ENCODE measurements around the gene CHAT.

Gene CHAT

GRCh38 chr10:49682879-49683278, 69.0 kb downstream of the CHAT start:
- H3K27ac ChIP-seq, result no peak overlapping the region
- no peak for TF ChIP-seq ZFX (IDR thresholded peaks at IDR 0.05)

- no peak overlapping the region for H3K27ac ChIP-seq
- TF ChIP-seq ZFX (IDR thresholded peaks at IDR 0.05), result no peak
- TF ChIP-seq CTCF (conservative IDR thresholded peaks at IDR 0.05), result no peak
Observed at GRCh38 chr10:49686651-49687050, 72.8 kb downstream of the CHAT start.

- no peak for TF ChIP-seq ZFX (IDR thresholded peaks at IDR 0.05)
- no peak for TF ChIP-seq CTCF (conservative IDR thresholded peaks at IDR 0.05)
- no peak overlapping the region for H3K27ac ChIP-seq
Observed at GRCh38 chr10:49688261-49688846, 74.5 kb downstream of the CHAT start.

- no peak overlapping the region for H3K27ac ChIP-seq
- no peak for TF ChIP-seq CTCF (conservative IDR thresholded peaks at IDR 0.05)
- no peak for TF ChIP-seq ZFX (IDR thresholded peaks at IDR 0.05)
Observed at GRCh38 chr10:49688920-49689319, 75.1 kb downstream of the CHAT start.

- TF ChIP-seq CTCF (conservative IDR thresholded peaks at IDR 0.05), result no peak
- no peak for TF ChIP-seq ZFX (IDR thresholded peaks at IDR 0.05)
Observed at GRCh38 chr10:49689882-49690510, 76.2 kb downstream of the CHAT start.

GRCh38 chr10:49690698-49691356, 77.0 kb downstream of the CHAT start:
- TF ChIP-seq ZFX (IDR thresholded peaks at IDR 0.05), result no peak
- H3K27ac ChIP-seq, result no peak overlapping the region

More at GRCh38 chr10:49689882-49690510, 76.2 kb downstream of the CHAT start:
- H3K27ac ChIP-seq, result no peak overlapping the region

GRCh38 chr10:49691588-49691987, 77.8 kb downstream of the CHAT start:
- TF ChIP-seq ZFX (IDR thresholded peaks at IDR 0.05) (no peak), CTCF (conservative IDR thresholded peaks at IDR 0.05) (no peak)
- no peak overlapping the region for H3K27ac ChIP-seq

GRCh38 chr10:49694466-49694865, 80.6 kb downstream of the CHAT start:
- no peak overlapping the region for H3K27ac ChIP-seq
- TF ChIP-seq CTCF (conservative IDR thresholded peaks at IDR 0.05) (no peak), ZFX (IDR thresholded peaks at IDR 0.05) (no peak)

All from C4-2B (cell line).